Small intestine (tissue), 4 donors: ENCODE data around the gene SYT4. TPM values are rescaled to one million over a fixed set of nuclear protein-coding genes. Genes with fewer than 3 reads are reported as not detected.

ENCODE experiments used
- polyA plus RNA-seq, 4 donors: library from polyadenylated mRNA; stranded (reverse) in 3 of 4; unstranded in 1 of 4; fragments of 200-250 nt in 3 of 4; fragments of 120-200 nt in 1 of 4; gene quantifications; one replicate each; pipeline versions ENCODE4 v1.2.1 to v1.2.3, GENCODE V29; 2013
- donor health status: healthy with polysubstance abuse.
- donor health status: Bipolar disorder and iron deficiency.
- donor health status: healthy.

Gene SYT4
- polyA plus RNA-seq, 4 donors, result 1.7 to 2.3 TPM; not detected in 2

Other genes with a start within 250 kb of the SYT4 start
- gene RIT2, start 161.8 kb downstream of the SYT4 start, polyA plus RNA-seq, result under 1 TPM in 1 of 4 donors, not detected in 3; 0.27 TPM